ENCODE results near the gene PRDM16. TPM values are rescaled to one million over a fixed set of nuclear protein-coding genes. Genes with fewer than 3 reads are reported as not detected.

Gene PRDM16
- total RNA-seq, 1 experiment from 2014 or later: 22.3 TPM

- TF ChIP-seq REST (IDR thresholded peaks at IDR 0.05; ENCODE audit: insufficient read depth in 1 of 2, low read depth in 2 of 2, low read length in 1 of 2) (no peak), TCF7L2 (IDR thresholded peaks at IDR 0.05; ENCODE audit: low read depth, low read length) (no peak), POLR2AphosphoS5 (IDR thresholded peaks at IDR 0.05; ENCODE audit: low read depth, low read length) (no peak), SIN3A (IDR thresholded peaks at IDR 0.05; ENCODE audit: borderline replicate concordance, insufficient read depth, low read depth, low read length) (no peak), CTCF (IDR thresholded peaks at IDR 0.05) (no peak)
- Histone ChIP-seq H3K9me3 (ENCODE audit: control insufficient read depth, insufficient read depth, low read depth, low read length) (no peaks in the 10 kb centered on the region), H3K36me3 (ENCODE audit: control insufficient read depth, insufficient read depth, low read length) (no peaks in the 10 kb centered on the region), H3K27me3 (ENCODE audit: control insufficient read depth, insufficient read depth, low read length) (no peaks in the 10 kb centered on the region), H3K4me1 (ENCODE audit: control insufficient read depth, insufficient read depth, low read length) (no peaks in the 10 kb centered on the region), H3K4me3 (ENCODE audit: low read depth in 2 of 2, low read length in 2 of 2) (no peak overlapping the region), H3K27ac (ENCODE audit: low read length) (no peak overlapping the region)
- POLR2A ChIA-PET: interaction anchor here (0.6 kb wide), 1 partner anchor 50 kb away, joined by 11 read pairs; no protein-coding TSS in a partner anchor
- DNase-seq (ENCODE audit: low read depth, low spot score): no peak
- in situ Hi-C loops (cut with HindIII; ENCODE audit: low pct_unique_long_range_greater_than_20kb, low sequenced_read_pairs): no loop called here
- intact Hi-C loops (cut with micrococcal nuclease; ENCODE audit: unreplicated experiment): no loop called here
- no peak for ATAC-seq
- CTCF ChIA-PET: no interaction called here
- no TSS peak for BruUV-seq (replicated peaks)
Measured at GRCh38 chr1:3259020-3259419, 190.0 kb downstream of the PRDM16 start.

- Histone ChIP-seq H3K4me1 (ENCODE audit: control insufficient read depth, insufficient read depth, low read length) (no peaks in the 10 kb centered on the region), H3K4me3 (ENCODE audit: low read depth in 2 of 2, low read length in 2 of 2) (no peak overlapping the region), H3K9me3 (ENCODE audit: control insufficient read depth, insufficient read depth, low read depth, low read length) (no peaks in the 10 kb centered on the region), H3K36me3 (ENCODE audit: control insufficient read depth, insufficient read depth, low read length) (no peaks in the 10 kb centered on the region), H3K27ac (ENCODE audit: low read length) (no peak overlapping the region), H3K27me3 (ENCODE audit: control insufficient read depth, insufficient read depth, low read length) (no peaks in the 10 kb centered on the region)
- CTCF ChIA-PET: no interaction called here
- in situ Hi-C loops (cut with HindIII; ENCODE audit: low pct_unique_long_range_greater_than_20kb, low sequenced_read_pairs): no loop called here
- POLR2A ChIA-PET: no interaction called here
- intact Hi-C loops (cut with micrococcal nuclease; ENCODE audit: unreplicated experiment): no loop called here
- TF ChIP-seq SIN3A (IDR thresholded peaks at IDR 0.05; ENCODE audit: borderline replicate concordance, insufficient read depth, low read depth, low read length) (no peak), REST (IDR thresholded peaks at IDR 0.05; ENCODE audit: insufficient read depth in 1 of 2, low read depth in 2 of 2, low read length in 1 of 2) (no peak), POLR2AphosphoS5 (IDR thresholded peaks at IDR 0.05; ENCODE audit: low read depth, low read length) (no peak), CTCF (IDR thresholded peaks at IDR 0.05) (no peak), TCF7L2 (IDR thresholded peaks at IDR 0.05; ENCODE audit: low read depth, low read length) (no peak)
- DNase-seq (ENCODE audit: low read depth, low spot score) (no peak), ATAC-seq (no peak)
- no TSS peak for BruUV-seq (replicated peaks)
Measured at GRCh38 chr1:3261007-3261968, 192.3 kb downstream of the PRDM16 start.
